ENCODE data around the gene PRX. TPM values are rescaled to one million over a fixed set of nuclear protein-coding genes. Genes with fewer than 3 reads are reported as not detected.
"Not testable (repeated sequence)": the region's sequence is repeated elsewhere in the genome, so short reads cannot be mapped to it uniquely, and the experiment has no call there.

The PRX gene
- total RNA-seq, 1 experiment from 2014 or later, result 1.6 TPM

DNA sequence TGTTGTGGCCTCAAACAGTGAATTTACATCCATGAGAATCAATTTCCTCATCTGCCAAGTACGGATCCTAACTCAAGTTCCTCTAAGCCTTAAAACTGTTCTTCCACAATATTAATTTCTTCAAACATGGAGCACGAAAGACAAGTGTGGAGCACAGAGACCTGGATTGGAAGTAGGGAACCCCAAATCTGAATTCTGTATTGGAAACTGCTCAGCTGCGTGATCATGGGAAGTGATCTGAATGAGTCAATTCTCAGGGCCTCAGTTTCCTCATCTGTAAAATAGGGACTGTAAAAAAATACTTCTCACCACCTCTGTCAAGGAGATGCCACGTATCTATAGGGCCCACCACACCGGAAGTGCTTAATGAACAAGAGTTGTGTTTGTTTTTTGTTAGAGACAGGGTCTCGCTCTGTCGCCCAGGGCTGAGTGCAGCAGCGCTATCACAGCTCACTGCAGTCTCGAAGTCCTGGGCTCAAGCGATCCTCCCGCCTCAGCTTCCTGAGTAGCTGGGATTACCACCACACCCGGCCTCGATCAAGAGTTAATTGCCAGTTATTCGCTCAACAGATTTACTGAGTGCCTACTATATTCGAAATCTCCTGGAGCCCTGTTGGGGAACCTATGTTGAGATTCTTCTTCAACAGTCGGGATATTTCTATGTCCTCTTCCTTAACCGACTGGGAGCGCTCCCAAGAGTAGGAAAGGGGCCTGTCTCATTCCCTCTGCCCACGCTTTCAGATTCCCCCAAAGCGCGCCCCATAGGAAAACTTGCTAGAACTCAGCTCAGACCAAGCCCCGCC, 29.4 kb upstream of the PRX start:
- peaks cover 25% of the 10 kb centered on the region for H3K4me1 Mint-ChIP-seq (ENCODE audit: low read depth, unreplicated experiment)
- no peaks in the 10 kb centered on the region for H3K9me3 Mint-ChIP-seq (ENCODE audit: low read depth, unreplicated experiment)
- no peak for DNase-seq
- no peak for TF ChIP-seq CTCF (IDR thresholded peaks at IDR 0.05; ENCODE audit: unreplicated experiment)
- CTCF ChIA-PET, result interaction anchor here (0.5 to 2.3 kb wide), 12 partner anchors 9 to 164 kb away, joined by 3 to 18 read pairs (median 6); partner anchors contain the start of genes BLVRB, PRX and SERTAD1
- intact Hi-C loops (cut with micrococcal nuclease; ENCODE audit: unreplicated experiment), result loop anchor here (10.0 kb wide), 1 partner anchor 138 kb away; no protein-coding TSS in a partner anchor
- peaks cover 67% of the 10 kb centered on the region for H3K36me3 Mint-ChIP-seq (ENCODE audit: insufficient read depth, unreplicated experiment)
- H3K27me3 Mint-ChIP-seq (ENCODE audit: unreplicated experiment), result no peaks in the 10 kb centered on the region
- no TSS peak for BruUV-seq (replicated peaks)
- peak overlapping the region; percentile 90 for H3K4me3 Mint-ChIP-seq (ENCODE audit: low read depth, unreplicated experiment)
- H3K27ac Mint-ChIP-seq (ENCODE audit: unreplicated experiment), result peak overlapping the region; percentile 92

DNA sequence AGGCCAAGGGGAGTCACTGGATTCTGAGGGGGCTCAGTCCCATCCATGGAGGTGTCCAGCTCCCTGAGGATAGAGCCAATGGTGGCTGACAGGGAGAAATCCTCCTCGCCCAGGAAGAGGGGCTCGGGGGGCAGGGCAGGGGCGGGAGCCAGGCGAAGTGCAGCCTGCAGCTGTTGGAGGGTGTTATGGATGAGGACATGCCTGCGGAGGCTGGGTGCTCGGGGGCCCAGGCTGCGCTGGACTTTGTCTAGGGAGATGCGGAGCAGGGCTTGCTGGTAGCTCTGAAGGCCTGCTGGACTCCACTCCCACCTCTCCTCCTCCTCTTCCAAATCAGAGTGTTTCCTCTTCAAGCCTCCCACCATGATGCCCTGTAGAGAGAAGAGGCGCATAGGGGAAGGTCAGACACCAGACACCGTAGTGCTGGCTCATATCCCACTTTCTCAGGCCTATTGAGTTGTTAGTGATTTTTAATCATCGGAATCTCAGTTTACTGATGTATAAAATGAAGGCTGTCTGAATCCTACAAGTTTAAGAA, 28.6 kb upstream of the PRX start:
- intact Hi-C loops (cut with micrococcal nuclease; ENCODE audit: unreplicated experiment), result loop anchor here (10.0 kb wide), 1 partner anchor 137 kb away; no protein-coding TSS in a partner anchor
- Mint-ChIP-seq H3K36me3 (ENCODE audit: insufficient read depth, unreplicated experiment) (peaks cover 67% of the 10 kb centered on the region), H3K4me1 (ENCODE audit: low read depth, unreplicated experiment) (peaks cover 25% of the 10 kb centered on the region), H3K9me3 (ENCODE audit: low read depth, unreplicated experiment) (no peaks in the 10 kb centered on the region), H3K27ac (ENCODE audit: unreplicated experiment) (no peak overlapping the region), H3K27me3 (ENCODE audit: unreplicated experiment) (no peaks in the 10 kb centered on the region), H3K4me3 (ENCODE audit: low read depth, unreplicated experiment) (peak overlapping the region; percentile 90)
- TF ChIP-seq CTCF (IDR thresholded peaks at IDR 0.05; ENCODE audit: unreplicated experiment), result no peak
- BruUV-seq (replicated peaks), result no TSS peak
- CTCF ChIA-PET, result interaction anchor here (2.3 kb wide), 1 partner anchor 21 kb away, joined by 18 read pairs; no protein-coding TSS in a partner anchor
- no peak for DNase-seq

DNA sequence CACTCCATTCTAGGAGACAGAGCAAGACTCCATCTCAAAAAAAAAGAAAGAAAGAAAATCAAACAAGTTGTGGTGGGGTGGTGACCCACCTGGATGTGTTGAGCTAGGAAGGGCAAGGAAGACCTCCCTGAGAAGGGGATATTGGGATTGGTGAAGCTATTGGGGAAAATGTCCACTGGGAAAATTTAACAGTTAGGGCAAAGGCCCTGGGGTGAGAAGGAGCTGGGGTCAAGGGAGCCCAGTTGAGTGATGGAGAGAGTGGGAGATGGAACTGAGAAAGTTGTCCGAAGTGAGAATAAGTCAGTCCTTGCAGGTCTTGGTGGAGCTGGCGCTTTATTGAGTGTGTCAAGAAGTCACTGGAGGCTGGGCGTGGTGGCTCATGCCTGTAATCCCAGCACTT, 25.1 kb upstream of the PRX start:
- Mint-ChIP-seq H3K36me3 (ENCODE audit: insufficient read depth, unreplicated experiment) (peaks cover 48% of the 10 kb centered on the region), H3K27me3 (ENCODE audit: unreplicated experiment) (no peaks in the 10 kb centered on the region), H3K27ac (ENCODE audit: unreplicated experiment) (no peak overlapping the region), H3K9me3 (ENCODE audit: low read depth, unreplicated experiment) (no peaks in the 10 kb centered on the region), H3K4me1 (ENCODE audit: low read depth, unreplicated experiment) (peaks cover 16% of the 10 kb centered on the region), H3K4me3 (ENCODE audit: low read depth, unreplicated experiment) (no peak overlapping the region)
- no TSS peak for BruUV-seq (replicated peaks)
- DNase-seq, result no peak
- intact Hi-C loops (cut with micrococcal nuclease; ENCODE audit: unreplicated experiment), result no loop called here
- TF ChIP-seq CTCF (IDR thresholded peaks at IDR 0.05; ENCODE audit: unreplicated experiment), result no peak
- CTCF ChIA-PET, result interaction anchor here (1.3 kb wide), 1 partner anchor 25 kb away, joined by 11 read pairs; no protein-coding TSS in a partner anchor

- BruUV-seq (replicated peaks), result TSS peak; percentile 99
- H3K4me1 Mint-ChIP-seq (ENCODE audit: low read depth, unreplicated experiment), result peaks cover 13% of the 10 kb centered on the region
- H3K36me3 Mint-ChIP-seq (ENCODE audit: insufficient read depth, unreplicated experiment), result peaks cover 10% of the 10 kb centered on the region
- CTCF ChIA-PET, result interaction anchor here (1.1 to 1.4 kb wide), 3 partner anchors 9 to 155 kb away, joined by 4 to 11 read pairs (median 6); no protein-coding TSS in a partner anchor
- H3K27ac Mint-ChIP-seq (ENCODE audit: unreplicated experiment), result peak overlapping the region; percentile 69
- peak; percentile 92 for DNase-seq
- no peaks in the 10 kb centered on the region for H3K9me3 Mint-ChIP-seq (ENCODE audit: low read depth, unreplicated experiment)
- intact Hi-C loops (cut with micrococcal nuclease; ENCODE audit: unreplicated experiment), result no loop called here
- peak overlapping the region; percentile 71 for H3K4me3 Mint-ChIP-seq (ENCODE audit: low read depth, unreplicated experiment)
- H3K27me3 Mint-ChIP-seq (ENCODE audit: unreplicated experiment), result no peaks in the 10 kb centered on the region
- TF ChIP-seq CTCF (IDR thresholded peaks at IDR 0.05; ENCODE audit: unreplicated experiment), result no peak
Observed at GRCh38 chr19:40433391-40434216, 20.4 kb upstream of the PRX start.

DNA sequence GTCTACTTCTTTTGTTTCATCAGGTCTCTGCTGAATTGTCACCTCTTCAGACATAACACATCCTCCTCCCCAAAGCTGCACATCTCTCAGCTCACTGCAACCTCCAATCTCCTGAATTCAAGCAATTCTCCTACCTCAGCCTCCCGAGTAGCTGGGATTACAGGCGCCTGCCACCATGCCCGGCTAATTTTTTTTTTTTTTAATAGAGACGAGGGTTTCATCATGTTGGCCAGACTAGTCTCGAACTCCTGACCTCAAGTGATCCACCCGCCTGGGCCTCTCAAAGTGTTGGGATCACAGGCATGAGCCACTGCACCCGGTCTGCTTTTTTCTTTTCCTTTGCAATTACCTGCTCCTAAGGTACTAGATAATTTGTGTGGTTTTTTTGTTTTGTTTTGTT, 19.6 kb upstream of the PRX start:
- H3K36me3 Mint-ChIP-seq (ENCODE audit: insufficient read depth, unreplicated experiment); H3K9me3 Mint-ChIP-seq (ENCODE audit: low read depth, unreplicated experiment); BruUV-seq (replicated peaks); intact Hi-C loops (cut with micrococcal nuclease; ENCODE audit: unreplicated experiment); DNase-seq; H3K27me3 Mint-ChIP-seq (ENCODE audit: unreplicated experiment): not testable (repeated sequence)
- CTCF ChIA-PET, result interaction anchor here (1.1 to 1.4 kb wide), 3 partner anchors 10 to 154 kb away, joined by 4 to 11 read pairs (median 6); no protein-coding TSS in a partner anchor
- Mint-ChIP-seq H3K27ac (ENCODE audit: unreplicated experiment) (peak overlapping the region; percentile 69), H3K4me3 (ENCODE audit: low read depth, unreplicated experiment) (peak overlapping the region; percentile 71), H3K4me1 (ENCODE audit: low read depth, unreplicated experiment) (peaks cover 13% of the 10 kb centered on the region)

Measured in Calu3 (cell line).